T-helper 2 cell treated with Interferon-gamma antibody and Interleukin-4, amounts not matched to agents 100 ng/mL and 5 ng/mL, for 36 hours (primary cell): ENCODE results near the gene SPAM1. TPM values are rescaled to one million over a fixed set of nuclear protein-coding genes. Genes with fewer than 3 reads are reported as not detected.
"Not testable (repeated sequence)": the region's sequence is repeated elsewhere in the genome, so short reads cannot be mapped to it uniquely, and the experiment has no call there.

Source experiments
- intact Hi-C: fragments of 100-400 bp; cut with micrococcal nuclease; formaldehyde crosslinking; loops from one replicate; pipeline ENCODE4 v1.15.1; 2023
- total RNA-seq: library from RNA; stranded (reverse); gene quantifications from 2 replicates; pipeline ENCODE4 v1.2.3, GENCODE V29; 2022

SPAM1 gene
- total RNA-seq, 1 donor from 2014 or later = not detected

DNA sequence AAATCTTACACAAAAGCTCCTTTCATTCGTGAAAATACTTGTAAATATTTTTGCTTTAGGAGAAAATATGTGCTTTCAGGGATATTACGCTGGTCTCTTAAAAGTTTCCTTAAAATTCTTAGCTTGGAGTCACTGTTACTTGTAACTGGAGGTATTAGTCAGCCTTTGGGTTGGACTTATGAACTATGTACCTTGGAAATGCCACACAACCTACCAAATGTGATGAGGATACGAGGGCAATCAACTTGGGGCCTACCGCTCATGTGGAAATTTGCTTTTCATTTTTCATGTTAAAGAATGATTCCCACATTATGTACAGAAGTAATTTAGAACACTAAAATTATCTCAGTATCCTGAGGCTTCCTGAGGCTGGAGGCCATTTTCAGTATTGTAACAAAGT is 23.1 kb downstream of the SPAM1 start:
- intact Hi-C loops = no loop called here

- intact Hi-C loops = no loop called here
Measured at GRCh38 chr7:123958186-123958703, 33.2 kb downstream of the SPAM1 start.

DNA sequence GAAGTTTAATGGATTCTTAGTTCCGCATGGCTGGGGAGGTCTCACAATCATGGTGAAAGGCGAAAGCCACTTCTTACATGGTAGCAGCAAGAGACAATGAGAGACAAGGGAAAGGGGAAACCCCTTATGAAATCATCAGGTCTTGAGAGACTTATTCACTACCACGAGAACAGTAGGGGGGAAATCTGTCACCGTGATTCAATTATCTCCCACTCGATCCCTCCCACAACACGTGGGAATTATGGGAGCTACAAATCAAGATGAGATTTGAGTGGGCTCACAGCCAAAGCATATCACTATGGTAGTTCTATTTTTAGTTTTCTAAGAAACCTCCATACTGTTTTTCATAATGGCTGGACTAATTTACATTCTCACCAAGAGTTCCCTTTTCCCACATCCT is 36.7 kb downstream of the SPAM1 start:
- intact Hi-C loops = no loop called here

DNA sequence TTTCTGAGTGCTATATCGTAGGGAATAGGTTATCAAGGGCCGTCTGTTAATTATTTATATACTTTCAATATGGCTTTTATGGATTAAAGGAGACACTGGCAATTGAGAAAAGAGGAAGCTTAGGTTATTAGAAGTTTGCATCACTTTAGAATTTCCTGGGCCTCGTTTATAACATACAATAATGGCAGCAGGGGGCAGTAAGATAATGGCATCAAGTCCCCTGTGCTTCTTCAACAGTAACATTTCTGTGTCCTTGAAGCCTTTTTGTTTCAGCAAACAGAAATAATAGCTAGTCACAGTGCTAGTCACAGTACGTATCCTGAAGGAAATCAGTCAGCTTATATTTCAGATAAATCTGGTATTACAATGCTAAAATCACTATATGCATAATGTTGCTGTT is 41.9 kb downstream of the SPAM1 start:
- intact Hi-C loops = no loop called here

GRCh38 chr7:123972045-123972444 is 47.0 kb downstream of the SPAM1 start:
- intact Hi-C loops = no loop called here

- intact Hi-C loops = no loop called here
Measured at GRCh38 chr7:123972831-123973230, 47.8 kb downstream of the SPAM1 start.

DNA sequence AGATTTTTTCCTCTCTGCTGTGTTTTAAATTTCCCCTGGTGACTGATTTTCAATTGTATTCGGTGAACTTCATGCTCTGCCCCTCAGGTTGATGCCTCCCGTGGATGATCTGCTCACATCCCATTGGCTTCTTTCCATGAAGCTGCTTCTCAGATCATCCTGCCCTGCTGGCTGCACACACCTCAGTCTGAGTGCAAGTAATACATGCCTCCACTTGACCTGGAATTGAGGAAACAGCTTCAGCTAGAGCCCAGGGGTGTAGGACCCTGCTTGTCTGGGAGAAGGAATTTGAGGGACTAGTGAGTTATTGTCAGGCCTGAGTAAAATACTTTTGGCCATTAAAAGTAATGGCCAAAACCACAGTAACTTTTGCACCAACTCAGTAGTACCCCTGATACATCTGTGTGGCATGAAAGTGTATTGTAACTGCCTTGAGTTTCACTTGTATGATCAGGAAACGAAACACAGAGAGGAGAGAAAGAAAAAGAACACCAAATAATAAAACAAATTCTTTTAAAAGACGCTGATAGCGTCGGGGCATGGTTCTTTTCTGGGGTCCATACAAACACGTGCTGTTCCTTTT is 49.4 kb downstream of the SPAM1 start:
- intact Hi-C loops = no loop called here

DNA sequence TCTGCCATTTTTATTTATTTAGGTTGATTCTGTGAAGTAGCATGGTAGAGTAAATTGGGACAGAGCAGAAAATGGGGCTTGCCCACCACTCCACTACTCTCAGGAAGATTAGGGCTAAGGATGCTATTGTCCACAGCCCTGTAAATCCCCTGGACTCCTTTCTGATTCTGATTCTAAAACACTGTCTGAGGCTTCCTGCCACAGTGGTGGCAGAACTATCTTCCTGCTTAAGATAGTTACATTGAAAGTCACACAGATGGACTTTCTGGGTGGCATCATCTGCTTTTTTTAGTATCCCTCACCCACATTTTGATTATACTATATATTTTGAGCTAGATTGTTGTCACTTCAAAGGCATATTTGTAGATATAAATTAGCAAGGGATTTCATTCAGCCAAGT is 50.0 kb downstream of the SPAM1 start:
- intact Hi-C loops = no loop called here

DNA sequence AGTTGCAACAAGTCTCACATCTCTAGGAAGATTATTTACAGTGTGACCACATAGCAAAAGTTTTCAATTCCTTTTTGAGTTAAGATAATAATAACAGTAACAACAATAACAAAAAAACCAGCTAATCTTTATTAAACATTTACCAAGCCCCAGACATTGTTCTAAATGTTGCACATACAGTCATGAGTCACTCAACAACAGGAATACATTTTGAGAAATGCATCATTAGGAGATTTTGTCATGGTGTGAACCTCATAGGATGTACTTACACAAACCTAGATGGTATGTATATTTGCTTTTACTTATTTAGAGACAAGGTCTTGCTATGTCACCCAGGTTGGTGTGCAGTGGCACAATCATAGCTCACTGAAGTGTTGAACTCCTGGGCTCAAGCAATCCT is 52.0 kb downstream of the SPAM1 start:
- intact Hi-C loops = no loop called here

DNA sequence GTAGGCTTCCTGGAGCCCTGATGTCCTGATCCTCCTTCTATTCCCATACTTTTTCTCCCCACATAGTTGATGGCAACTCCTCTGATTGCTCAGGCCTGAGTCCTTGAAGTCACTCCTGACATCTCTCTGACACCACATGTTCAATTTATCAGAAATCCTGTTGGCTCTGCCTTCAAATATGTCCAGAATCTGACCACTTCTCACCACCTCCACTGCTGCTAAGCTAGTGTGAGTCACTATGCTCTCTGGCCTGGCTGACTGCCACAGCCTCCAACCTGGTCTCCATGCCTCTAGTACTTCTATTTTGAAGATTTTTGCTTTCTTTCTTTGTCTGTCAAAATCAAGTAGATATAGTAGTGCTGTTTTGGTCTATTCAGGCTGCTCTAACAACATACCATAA is 54.8 kb downstream of the SPAM1 start:
- intact Hi-C loops = no loop called here

DNA sequence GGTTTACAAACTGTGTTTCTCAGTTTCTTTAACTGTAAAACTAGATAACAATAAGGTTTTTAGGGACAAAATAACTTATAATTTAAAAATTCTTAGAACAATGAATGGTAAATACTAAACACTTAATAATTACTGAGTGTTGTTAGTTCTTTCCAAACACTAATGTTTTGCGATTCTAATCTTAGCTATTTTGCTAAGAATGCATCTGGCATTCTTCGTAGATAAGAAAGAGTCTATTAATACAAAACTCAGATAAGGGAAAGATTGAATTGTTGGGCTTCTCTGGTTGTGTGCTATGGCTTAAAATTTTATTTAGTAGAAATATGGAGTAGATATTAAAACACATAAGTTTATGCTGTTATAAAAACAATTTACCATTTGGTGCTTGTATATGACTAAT is 62.4 kb downstream of the SPAM1 start:
- intact Hi-C loops = no loop called here

- intact Hi-C loops = no loop called here
Measured at GRCh38 chr7:123992913-123993518, 68.0 kb downstream of the SPAM1 start.

GRCh38 chr7:123993996-123994395 is 69.0 kb downstream of the SPAM1 start:
- intact Hi-C loops = no loop called here

- intact Hi-C loops = no loop called here
Measured at GRCh38 chr7:123994449-123994848, 69.4 kb downstream of the SPAM1 start.

DNA sequence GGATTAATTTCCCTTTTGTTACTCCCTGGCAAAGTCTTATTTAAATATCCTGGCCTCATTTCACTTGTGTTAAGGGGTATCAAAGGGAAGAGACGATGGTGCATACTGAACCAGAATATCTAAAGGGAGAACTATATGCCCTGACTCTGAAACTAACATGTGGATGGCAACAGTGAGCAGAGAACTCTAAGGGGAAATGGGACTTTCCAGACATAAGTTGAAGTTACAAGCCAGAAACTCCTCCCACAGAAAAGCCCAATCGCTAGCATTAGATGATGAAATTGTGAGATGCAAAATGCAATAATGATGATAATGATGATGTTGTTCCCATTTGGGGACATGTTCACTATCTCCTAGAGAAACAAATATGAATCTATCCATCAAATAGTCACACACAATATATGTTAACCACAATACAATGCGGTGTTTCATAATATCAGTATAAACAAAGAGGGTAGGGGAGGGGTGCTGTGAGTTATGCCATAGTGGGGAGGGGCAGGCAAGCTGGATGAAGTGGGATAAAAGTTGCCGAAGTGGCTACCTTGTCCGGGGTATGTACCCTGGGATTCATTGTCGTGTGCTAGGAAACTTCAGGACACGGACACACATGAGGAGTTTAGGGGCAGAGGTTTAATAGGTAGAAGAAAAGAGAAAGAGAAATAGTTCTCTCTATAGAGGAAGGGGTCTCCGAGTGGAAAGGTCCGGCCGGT is 70.7 kb downstream of the SPAM1 start:
- intact Hi-C loops = no loop called here

GRCh38 chr7:123996327-123996625 is 71.2 kb downstream of the SPAM1 start:
- intact Hi-C loops = no loop called here

DNA sequence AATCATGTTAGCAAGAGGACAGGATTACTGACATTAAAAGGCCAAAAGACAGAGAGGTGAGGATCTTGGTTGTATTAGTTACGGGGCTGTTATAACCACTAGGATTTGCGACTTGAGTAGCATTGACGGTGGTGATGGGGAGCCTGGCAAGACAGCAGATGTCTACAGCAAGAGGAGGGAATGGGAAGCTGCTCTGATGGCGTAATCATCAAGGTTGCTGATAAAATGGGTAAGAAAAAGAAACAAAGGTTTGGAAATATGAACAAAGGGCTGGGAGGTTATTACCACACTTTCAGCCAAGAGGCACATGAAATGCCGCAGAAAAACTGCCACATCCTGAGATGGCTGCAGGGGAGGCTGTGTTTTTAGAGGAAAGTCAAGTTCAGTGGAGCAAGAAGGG is 73.9 kb downstream of the SPAM1 start:
- intact Hi-C loops = no loop called here

DNA sequence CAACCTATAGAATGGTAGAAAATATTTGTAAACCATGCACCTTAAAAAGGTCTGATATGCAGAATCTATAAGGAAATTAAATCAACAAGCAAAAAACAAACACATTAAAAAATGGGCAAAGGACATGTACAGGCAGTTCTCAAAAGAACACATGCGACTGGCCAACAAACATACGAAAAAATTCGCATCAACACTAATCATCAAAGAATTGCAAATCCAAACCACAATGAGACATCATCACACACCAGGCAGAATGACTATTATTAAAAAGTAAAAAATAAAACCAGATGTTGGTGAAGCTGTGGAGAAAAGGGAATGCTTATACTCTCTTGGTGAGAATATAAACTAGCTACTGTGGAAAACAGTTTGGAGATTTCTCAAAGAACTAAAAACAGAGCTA is 74.7 kb downstream of the SPAM1 start:
- intact Hi-C loops = no loop called here

DNA sequence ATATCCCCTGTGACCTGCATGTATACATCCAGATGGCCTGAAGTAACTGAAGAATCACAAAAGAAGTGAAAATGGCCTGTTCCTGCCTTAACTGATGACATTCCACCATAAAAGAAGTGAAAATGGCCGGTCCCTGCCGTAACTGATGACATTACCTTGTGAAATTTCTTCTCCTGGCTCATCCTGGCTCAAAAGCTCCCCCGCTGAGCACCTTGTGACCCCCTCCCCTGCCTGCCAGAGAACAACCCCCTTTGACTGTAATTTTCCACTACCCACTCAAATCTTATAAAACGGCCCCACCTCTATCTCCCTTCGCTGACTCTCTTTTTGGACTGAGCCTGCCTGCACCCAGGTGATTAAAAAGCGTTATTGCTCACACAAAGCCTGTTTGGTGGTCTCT is 83.3 kb downstream of the SPAM1 start:
- intact Hi-C loops = not testable (repeated sequence)

DNA sequence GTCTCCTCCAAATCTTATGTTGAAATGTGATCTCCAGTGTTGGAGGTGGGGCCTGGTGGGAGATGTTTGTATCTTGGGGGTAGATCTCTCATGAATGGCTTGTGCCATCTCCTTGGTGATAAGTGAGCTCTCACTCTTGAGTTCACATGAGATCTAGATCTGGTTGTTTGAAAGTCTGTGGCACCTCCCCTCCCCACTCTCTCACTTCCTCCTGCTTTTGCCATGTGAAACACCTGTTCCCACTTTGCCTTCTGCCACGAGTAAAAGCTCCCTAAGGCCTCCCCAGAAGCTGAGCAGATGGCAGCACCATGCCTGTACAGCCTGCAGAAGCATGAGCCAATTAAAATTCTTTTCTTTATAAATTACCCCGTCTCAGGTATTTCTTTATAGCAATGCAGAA is 84.3 kb downstream of the SPAM1 start:
- intact Hi-C loops = no loop called here
